Medulla oblongata (tissue), 1 donor: ENCODE data around the gene CPT1C.
A peak's percentile ranks its signal among the peaks of the same experiment; 100 is the strongest.

Experiments used
- DNase-seq: peaks from one replicate; pipeline ENCODE4 v3.0.0-alpha.2; 2015; ENCODE audit errors: extremely low spot score

Gene CPT1C

GRCh38 chr19:49660338-49660961 is 30.5 kb upstream of the CPT1C start:
- no peak for DNase-seq

GRCh38 chr19:49662011-49662410 is 28.9 kb upstream of the CPT1C start:
- DNase-seq = no peak

GRCh38 chr19:49663224-49663623 is 27.7 kb upstream of the CPT1C start:
- DNase-seq = no peak

GRCh38 chr19:49664171-49665035 is 26.5 kb upstream of the CPT1C start:
- DNase-seq = peak; percentile 87

GRCh38 chr19:49665036-49665350 is 25.9 kb upstream of the CPT1C start:
- peak; percentile 10 for DNase-seq

- peak; percentile 97 for DNase-seq
Measured at GRCh38 chr19:49665351-49666119, 25.4 kb upstream of the CPT1C start, which contains the start of the genes BCL2L12 and IRF3. Gene BCL2L12, plus strand, starts transcription at chr19:49665933. Its CDS starts 760 bp downstream, at chr19:49666693. Gene IRF3, minus strand, starts transcription at chr19:49665857. Its CDS starts 1,019 bp downstream, at chr19:49664838.

GRCh38 chr19:49666120-49666444 is 24.8 kb upstream of the CPT1C start:
- DNase-seq = no peak

- no peak for DNase-seq
Measured at GRCh38 chr19:49667473-49667872, 23.4 kb upstream of the CPT1C start.

- DNase-seq = no peak
Measured at GRCh38 chr19:49669516-49669915, 21.4 kb upstream of the CPT1C start.

- DNase-seq = peak; percentile 80
Measured at GRCh38 chr19:49672131-49672919, 18.6 kb upstream of the CPT1C start.

- no peak for DNase-seq
Measured at GRCh38 chr19:49676136-49676783, 14.7 kb upstream of the CPT1C start.

GRCh38 chr19:49676784-49677230 is 14.1 kb upstream of the CPT1C start:
- peak; percentile 100 for DNase-seq

- DNase-seq = peak; percentile 45
Measured at GRCh38 chr19:49677231-49677900, 13.6 kb upstream of the CPT1C start, which contains the start of gene PRMT1. Gene PRMT1, plus strand, starts transcription at chr19:49677271. Its CDS starts 10 bp downstream, at chr19:49677281.

GRCh38 chr19:49677901-49678674 is 12.8 kb upstream of the CPT1C start:
- DNase-seq = peak; percentile 76

GRCh38 chr19:49678985-49679770 is 11.7 kb upstream of the CPT1C start:
- no peak for DNase-seq

- no peak for DNase-seq
Measured at GRCh38 chr19:49679771-49680413, 11.0 kb upstream of the CPT1C start.

GRCh38 chr19:49680421-49681351 is 10.2 kb upstream of the CPT1C start:
- peak; percentile 86 for DNase-seq
